Epithelial cell of esophagus (primary cell): Measurements from ENCODE around the gene DNAJA3.

Source experiments
- DNase-seq: peaks from one replicate; pipeline ENCODE4 v3.0.0; 2010; ENCODE audit warnings: low read depth
- H3K4me3 ChIP-seq: 2 replicates; pipeline ENCODE4 v1.5.1; 2011; ENCODE audit warnings: mild to moderate bottlenecking, low read length, control low read depth
- TF ChIP-seq, protein P1 (sequence below): IDR thresholded peaks from 2 replicates; pipeline ENCODE4 v1.5.1; 2011; ENCODE audit warnings: low read depth, mild to moderate bottlenecking, low read length, control low read depth, inconsistent platforms; ENCODE audit not compliant: insufficient read depth; ENCODE audit errors: missing control alignments

Gene DNAJA3

DNA sequence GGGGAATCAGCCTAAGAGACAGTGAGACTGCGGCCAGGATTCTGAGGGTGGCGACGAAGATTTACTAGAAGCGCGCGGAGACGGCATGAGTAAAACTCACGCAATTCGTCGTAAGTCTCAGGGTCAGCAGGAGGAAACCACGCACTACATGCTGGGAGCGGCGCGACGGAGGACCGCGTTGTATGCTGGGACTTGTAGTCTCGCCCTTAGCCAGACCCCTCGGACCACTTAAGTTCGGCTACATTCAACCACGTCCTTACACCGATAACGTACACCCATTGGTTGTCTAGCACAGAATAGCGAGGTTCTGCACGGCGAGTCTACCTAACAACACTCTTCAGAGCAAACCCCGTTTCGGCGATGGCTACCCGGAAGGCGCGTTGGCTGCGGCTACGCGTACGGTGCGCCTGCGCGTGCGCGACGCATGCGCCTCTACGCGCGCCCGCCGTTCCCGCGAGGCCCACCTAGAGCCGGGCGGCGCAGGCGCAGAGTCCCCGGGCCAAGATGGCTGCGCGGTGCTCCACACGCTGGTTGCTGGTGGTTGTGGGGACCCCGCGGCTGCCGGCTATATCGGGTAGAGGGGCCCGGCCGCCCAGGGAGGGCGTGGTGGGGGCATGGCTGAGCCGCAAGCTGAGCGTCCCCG, at the start of gene DNAJA3:
TSS of gene DNAJA3 (plus strand) at position 491 of the 643 bp plus-strand sequence. CDS start at position 505, 14 bp downstream.
- peak; percentile 97 for DNase-seq
- TF ChIP-seq, protein P1, sequence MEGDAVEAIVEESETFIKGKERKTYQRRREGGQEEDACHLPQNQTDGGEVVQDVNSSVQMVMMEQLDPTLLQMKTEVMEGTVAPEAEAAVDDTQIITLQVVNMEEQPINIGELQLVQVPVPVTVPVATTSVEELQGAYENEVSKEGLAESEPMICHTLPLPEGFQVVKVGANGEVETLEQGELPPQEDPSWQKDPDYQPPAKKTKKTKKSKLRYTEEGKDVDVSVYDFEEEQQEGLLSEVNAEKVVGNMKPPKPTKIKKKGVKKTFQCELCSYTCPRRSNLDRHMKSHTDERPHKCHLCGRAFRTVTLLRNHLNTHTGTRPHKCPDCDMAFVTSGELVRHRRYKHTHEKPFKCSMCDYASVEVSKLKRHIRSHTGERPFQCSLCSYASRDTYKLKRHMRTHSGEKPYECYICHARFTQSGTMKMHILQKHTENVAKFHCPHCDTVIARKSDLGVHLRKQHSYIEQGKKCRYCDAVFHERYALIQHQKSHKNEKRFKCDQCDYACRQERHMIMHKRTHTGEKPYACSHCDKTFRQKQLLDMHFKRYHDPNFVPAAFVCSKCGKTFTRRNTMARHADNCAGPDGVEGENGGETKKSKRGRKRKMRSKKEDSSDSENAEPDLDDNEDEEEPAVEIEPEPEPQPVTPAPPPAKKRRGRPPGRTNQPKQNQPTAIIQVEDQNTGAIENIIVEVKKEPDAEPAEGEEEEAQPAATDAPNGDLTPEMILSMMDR = no peak
- H3K4me3 ChIP-seq = peak within 1 kb of the TSS; percentile 85

- no peak overlapping the region for H3K4me3 ChIP-seq
- TF ChIP-seq, protein P1 = no peak
- no peak for DNase-seq
These were observed 49.4 kb upstream of the DNAJA3 start for GRCh38 chr16:4376126-4376892.

DNA sequence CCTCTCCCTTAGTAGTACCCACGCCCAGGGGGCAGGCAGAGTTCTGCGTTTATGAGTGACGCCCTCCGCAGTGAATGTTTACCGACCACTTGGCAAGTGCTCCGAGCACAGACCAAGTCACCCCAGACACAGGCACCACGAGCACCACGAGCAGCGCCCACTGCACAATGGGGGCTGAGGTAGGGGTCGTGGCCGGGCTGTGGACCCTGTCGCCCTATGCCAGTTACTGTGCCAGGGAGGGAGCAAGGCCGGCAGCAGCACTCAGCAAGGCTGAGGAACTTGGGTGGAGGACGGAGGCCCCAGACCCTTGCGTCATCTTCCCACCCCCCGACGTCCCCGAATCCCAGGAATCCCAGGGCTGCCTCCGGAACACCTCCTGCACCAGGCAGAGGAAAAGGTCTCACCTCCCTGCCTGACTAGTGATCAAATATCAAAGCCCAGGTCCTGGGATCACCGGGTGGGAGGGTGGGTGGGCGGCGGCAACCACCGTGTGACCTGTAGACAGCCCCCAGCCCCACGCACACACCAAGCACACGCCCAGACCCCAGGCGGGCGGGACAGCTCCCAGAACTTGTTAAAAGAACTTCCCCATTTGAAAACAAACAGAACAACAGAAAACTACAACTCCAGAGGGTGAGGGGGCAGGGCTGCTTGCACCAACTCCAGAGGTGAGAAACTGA, 48.6 kb upstream of the DNAJA3 start:
- TF ChIP-seq, protein P1 = no peak
- no peak for DNase-seq
- H3K4me3 ChIP-seq = no peak overlapping the region

- TF ChIP-seq, protein P1 = no peak
- DNase-seq = no peak
- H3K4me3 ChIP-seq = no peak overlapping the region
These were observed 48.0 kb upstream of the DNAJA3 start for GRCh38 chr16:4377573-4378154.

DNA sequence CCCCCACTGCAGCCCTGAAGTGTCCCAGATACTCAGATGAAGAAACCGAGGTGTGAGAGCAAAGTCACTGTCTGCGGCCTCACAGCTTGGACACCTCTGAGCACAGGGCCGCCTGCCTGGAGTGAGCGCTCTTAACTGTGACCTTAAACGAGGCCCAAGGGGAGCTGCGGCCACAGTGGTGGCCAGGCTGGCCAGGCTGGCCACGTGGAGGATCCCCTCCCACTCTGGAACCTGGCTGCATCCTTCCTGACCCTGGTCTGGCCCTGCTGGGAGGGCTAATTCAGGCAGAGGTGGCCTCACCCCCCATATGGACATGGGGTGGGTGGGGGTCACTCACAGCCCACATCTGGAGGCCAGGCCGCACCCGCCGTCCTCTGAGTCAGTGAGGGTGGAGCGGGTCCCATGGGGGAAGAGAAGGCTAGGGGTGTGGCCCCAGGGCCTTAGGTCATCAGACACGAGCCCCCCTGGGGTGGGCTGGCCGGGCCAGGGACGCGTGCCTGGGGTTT, 47.5 kb upstream of the DNAJA3 start:
- DNase-seq = no peak
- TF ChIP-seq, protein P1 = no peak
- H3K4me3 ChIP-seq = no peak overlapping the region

DNA sequence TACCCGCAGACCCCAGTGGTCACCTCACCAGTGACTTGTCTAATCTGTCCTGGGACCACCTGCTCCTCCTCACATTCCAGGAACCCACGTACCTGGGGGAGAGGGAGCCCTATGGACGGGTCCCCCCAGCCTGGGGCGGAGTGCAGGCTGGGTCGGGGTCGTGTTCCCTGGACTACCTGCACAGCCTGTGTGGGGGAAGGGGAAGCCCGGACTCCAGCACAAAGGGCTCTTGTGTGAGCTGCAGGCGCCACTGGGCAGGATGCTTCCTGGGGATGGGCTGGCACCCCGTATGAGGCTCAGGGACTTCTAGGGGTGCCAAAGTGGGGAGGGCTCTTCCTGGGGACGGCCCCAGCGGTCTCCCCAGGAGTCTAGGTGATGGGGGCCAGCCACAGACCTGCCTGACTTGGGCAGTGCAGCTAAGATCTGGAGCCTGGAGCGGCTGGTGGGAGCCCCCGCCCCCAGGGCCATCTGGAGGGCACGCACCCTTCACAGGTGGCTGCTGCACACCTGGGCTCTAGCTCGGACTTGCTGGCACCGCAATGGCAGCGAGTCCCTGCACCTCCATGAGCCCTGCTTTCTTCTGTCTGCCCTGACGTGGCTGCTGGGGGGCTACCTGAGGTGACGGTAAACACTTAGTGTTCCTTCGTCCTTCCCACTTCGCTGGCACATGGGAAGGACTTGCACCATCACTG, 46.5 kb upstream of the DNAJA3 start:
- no peak overlapping the region for H3K4me3 ChIP-seq
- no peak for DNase-seq
- TF ChIP-seq, protein P1 = no peak
